Stimulated activated naive CD8-positive, alpha-beta T cell treated with anti-CD3 and anti-CD28 coated beads, Interleukin-15, Interleukin-2, amounts not matched to agents 100 U/mL and 50 U/mL, for 24 hours (primary cell): ENCODE measurements around the gene FES.

Experiments
- ATAC-seq: fragments of 150-1000 bp; cut with Tn5 transposase; one replicate; pipeline ENCODE4 v1.10.0; 2021
- DNase-seq: peaks from one replicate; pipeline ENCODE4 v3.0.0; 2021

Gene FES

GRCh38 chr15:90876046-90876445 is 8.3 kb upstream of the FES start:
- ATAC-seq (no peak), DNase-seq (no peak)

GRCh38 chr15:90876512-90877170 is 7.7 kb upstream of the FES start:
- DNase-seq (no peak), ATAC-seq (no peak)

DNA sequence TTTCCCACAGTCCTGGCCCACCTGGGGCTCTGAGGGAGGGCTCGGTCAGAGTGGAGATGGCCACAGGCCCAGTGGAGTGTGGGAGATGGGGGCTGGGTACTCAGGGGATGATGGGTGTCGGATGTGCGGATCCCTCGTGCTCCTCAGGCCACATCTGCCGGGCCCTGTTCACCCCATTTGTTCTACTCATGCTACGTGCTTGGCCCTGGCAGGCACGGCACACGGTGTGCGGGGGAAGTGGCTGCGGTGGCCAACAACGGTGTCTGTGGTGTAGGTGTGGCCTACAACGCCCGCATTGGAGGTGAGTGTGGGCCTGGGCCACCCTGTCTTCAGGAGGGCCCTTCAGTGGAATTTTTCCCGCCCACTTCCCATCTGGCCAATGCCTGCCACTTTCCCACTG is 7.0 kb upstream of the FES start:
- no peak for DNase-seq
- no peak for ATAC-seq

GRCh38 chr15:90877996-90878395 is 6.3 kb upstream of the FES start:
- no peak for ATAC-seq

GRCh38 chr15:90878660-90879059 is 5.6 kb upstream of the FES start:
- ATAC-seq: no peak
- no peak for DNase-seq

More at GRCh38 chr15:90877996-90878395, 6.3 kb upstream of the FES start:
- no peak for DNase-seq

- DNase-seq: no peak
- ATAC-seq: no peak
These were observed 4.5 kb upstream of the FES start for GRCh38 chr15:90879730-90880366.

DNA sequence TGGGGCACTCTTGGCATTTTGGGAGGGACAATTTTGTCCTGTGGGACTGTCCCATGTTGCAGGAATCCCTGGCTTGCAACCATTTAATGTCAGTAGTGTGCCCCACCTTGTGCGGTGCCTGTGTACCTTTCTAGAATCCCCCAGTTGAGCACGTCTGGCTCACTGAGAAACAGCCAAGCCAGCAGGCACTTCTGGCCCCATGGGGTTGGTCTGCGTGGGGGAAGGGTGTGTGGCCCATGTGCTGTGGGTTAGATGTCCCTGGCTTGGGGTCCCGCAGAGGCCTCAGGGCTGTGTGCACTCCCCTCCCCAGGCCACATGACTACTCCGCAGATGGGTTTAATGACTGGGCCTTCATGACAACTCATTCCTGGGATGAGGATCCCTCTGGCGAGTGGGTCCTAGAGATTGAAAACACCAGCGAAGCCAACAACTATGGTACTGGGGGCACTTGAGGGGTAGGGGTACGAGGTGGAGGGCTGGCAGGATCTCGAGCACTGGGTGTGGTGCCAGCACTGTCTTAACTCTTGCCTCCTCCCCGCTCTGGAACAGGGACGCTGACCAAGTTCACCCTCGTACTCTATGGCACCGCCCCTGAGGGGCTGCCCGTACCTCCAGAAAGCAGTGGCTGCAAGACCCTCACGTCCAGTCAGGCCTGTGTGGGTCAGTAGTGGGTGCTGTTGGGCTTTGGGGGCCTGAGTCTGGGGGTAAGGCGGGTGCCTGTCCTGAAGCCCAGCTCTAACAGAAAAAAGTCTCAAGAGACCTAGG is 3.7 kb upstream of the FES start:
- no peak for DNase-seq
- ATAC-seq: no peak

GRCh38 chr15:90881181-90881977 is 2.9 kb upstream of the FES start:
- ATAC-seq: no peak

DNA sequence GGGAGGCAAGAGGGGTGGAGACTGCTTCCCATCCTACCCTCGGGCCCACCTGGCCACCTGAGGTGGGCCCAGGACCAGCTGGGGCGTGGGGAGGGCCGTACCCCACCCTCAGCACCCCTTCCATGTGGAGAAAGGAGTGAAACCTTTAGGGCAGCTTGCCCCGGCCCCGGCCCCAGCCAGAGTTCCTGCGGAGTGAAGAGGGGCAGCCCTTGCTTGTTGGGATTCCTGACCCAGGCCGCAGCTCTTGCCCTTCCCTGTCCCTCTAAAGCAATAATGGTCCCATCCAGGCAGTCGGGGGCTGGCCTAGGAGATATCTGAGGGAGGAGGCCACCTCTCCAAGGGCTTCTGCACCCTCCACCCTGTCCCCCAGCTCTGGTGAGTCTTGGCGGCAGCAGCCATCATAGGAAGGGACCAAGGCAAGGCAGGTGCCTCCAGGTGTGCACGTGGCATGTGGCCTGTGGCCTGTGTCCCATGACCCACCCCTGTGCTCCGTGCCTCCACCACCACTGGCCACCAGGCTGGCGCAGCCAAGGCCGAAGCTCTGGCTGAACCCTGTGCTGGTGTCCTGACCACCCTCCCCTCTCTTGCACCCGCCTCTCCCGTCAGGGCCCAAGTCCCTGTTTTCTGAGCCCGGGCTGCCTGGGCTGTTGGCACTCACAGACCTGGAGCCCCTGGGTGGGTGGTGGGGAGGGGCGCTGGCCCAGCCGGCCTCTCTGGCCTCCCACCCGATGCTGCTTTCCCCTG is 2.2 kb upstream of the FES start:
- no peak for DNase-seq
- ATAC-seq: no peak

More at GRCh38 chr15:90881181-90881977, 2.9 kb upstream of the FES start:
- DNase-seq: no peak

GRCh38 chr15:90882781-90883525 is 1.4 kb upstream of the FES start:
- DNase-seq (no peak), ATAC-seq (no peak)

DNA sequence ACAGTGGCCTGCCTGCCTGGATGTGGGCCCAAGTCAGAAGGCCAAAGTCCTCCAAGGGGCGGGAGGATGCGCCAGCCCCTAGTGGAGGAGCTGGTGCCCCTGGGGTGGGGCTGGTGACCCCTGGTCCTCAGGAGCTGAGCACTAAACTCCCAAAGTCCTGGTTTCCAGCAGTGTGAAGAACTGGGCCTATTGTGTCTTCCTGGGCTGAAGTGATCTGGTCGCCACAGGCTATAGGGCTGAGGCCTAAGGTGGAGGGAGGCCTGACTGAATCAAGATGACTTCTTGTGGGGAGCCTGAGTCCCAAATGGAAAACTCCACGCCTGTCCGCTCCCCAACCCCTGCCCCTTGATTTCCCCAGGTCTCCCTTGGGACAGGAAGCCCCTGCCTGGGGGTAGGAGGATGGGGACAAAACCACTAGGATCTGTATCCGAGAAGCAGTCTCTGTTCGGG is 753 bp upstream of the FES start:
- ATAC-seq: no peak

DNA sequence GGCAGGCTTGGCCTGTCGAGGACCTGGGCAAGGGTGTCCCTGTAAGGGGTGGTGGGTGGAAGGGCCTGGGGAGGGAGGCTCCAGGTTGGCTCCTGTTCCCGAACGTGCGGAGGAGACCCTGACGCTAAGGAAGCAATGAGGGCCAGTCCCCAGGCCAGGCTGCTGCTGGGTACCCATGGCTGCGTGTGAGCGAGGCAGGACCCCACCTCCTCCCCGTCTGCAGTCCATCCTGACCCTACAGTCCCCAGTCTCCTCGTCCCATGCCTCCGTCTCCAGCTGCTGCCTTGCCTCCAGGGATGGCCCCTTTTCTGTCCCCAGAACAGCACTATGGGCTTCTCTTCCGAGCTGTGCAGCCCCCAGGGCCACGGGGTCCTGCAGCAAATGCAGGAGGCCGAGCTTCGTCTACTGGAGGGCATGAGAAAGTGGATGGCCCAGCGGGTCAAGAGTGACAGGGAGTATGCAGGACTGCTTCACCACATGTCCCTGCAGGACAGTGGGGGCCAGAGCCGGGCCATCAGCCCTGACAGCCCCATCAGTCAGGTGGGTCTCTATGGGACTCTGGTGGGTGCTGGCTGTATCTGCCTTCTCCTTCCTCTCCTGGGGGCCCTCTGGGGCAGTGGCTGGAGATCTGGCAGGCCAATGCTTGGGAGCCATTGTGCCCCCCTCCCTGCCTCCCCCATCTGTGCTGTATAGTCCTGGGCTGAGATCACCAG is 571 bp downstream of the FES start:
- DNase-seq (no peak), ATAC-seq (peak; percentile 5)

More for the DNA sequence above, 753 bp upstream of the FES start:
- no peak for DNase-seq

GRCh38 chr15:90885432-90886290 is 1.4 kb downstream of the FES start:
- ATAC-seq (peak; percentile 65), DNase-seq (peak; percentile 91)

DNA sequence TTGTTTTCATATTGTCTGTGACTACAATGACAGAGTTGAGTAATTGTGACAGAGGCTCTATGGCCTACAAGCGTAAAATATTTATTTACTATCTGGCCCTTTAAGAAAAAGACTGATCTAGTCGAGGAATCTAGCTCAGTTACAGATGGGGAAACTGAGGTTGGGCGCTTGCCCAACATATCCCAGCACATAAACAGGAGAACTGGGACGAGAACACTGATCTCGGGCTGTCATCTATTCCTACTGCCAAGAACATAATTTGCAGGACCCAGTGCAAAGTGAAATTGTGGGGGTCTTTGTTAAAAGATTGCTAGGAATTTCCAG is 1.9 kb downstream of the FES start:
- DNase-seq (no peak), ATAC-seq (no peak)

GRCh38 chr15:90887037-90887481 is 2.8 kb downstream of the FES start:
- DNase-seq (no peak), ATAC-seq (no peak)

DNA sequence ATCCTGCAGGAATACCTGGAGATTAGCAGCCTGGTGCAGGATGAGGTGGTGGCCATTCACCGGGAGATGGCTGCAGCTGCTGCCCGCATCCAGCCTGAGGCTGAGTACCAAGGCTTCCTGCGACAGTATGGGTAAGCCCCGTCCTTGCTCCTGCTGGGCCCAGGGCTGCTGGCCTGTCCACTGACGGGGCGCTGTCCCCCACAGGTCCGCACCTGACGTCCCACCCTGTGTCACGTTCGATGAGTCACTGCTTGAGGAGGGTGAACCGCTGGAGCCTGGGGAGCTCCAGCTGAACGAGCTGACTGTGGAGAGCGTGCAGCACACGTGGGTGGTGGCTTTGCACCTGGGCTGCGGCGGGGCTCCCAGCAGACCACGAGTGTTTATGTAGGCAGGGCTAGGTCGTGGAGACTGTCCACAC is 5.0 kb downstream of the FES start:
- no peak for DNase-seq

DNA sequence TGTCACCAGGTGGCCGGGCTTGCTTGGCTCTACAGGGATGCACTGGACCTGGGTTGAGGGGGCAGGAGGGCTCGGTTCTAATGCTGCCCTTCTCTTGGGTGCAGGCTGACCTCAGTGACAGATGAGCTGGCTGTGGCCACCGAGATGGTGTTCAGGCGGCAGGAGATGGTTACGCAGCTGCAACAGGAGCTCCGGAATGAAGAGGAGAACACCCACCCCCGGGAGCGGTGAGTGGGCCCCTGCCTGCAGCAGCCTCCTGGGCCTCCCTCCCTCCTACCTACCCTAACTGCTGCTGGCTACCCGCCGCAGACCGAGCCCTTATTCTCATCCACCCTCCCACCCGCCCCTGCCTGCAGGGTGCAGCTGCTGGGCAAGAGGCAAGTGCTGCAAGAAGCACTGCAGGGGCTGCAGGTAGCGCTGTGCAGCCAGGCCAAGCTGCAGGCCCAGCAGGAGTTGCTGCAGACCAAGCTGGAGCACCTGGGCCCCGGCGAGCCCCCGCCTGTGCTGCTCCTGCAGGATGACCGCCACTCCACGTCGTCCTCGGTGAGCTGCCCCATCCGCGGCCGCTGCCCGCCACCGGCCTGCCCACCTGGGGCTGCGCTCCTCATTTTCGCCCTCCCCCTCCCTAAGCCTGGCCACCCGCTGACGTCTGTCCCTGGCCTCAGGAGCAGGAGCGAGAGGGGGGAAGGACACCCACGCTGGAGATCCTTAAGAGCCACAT is 5.6 kb downstream of the FES start:
- ATAC-seq: no peak
- DNase-seq: no peak

More for the DNA sequence above, 5.0 kb downstream of the FES start:
- no peak for ATAC-seq

DNA sequence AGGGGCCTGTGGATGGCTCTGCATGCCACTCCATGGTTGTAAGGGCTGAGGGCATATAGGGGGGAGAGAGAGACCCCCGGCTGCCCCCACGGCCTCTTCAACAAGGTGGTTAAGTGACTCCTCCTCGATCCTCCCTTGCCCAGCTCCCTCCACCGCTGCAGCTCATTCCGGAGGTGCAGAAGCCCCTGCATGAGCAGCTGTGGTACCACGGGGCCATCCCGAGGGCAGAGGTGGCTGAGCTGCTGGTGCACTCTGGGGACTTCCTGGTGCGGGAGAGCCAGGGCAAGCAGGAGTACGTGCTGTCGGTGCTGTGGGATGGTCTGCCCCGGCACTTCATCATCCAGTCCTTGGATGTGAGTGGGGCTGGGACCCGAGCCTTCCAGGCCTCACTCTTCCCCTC is 6.5 kb downstream of the FES start:
- ATAC-seq: no peak
- DNase-seq: no peak
